NCI-H1092 (cell line): ENCODE measurements around the gene FDPS.

ENCODE experiments used
- DNase-seq: peaks from one replicate; lab custom pipeline; 2025; lab: John Stamatoyannopoulos, UW

Gene FDPS

DNA sequence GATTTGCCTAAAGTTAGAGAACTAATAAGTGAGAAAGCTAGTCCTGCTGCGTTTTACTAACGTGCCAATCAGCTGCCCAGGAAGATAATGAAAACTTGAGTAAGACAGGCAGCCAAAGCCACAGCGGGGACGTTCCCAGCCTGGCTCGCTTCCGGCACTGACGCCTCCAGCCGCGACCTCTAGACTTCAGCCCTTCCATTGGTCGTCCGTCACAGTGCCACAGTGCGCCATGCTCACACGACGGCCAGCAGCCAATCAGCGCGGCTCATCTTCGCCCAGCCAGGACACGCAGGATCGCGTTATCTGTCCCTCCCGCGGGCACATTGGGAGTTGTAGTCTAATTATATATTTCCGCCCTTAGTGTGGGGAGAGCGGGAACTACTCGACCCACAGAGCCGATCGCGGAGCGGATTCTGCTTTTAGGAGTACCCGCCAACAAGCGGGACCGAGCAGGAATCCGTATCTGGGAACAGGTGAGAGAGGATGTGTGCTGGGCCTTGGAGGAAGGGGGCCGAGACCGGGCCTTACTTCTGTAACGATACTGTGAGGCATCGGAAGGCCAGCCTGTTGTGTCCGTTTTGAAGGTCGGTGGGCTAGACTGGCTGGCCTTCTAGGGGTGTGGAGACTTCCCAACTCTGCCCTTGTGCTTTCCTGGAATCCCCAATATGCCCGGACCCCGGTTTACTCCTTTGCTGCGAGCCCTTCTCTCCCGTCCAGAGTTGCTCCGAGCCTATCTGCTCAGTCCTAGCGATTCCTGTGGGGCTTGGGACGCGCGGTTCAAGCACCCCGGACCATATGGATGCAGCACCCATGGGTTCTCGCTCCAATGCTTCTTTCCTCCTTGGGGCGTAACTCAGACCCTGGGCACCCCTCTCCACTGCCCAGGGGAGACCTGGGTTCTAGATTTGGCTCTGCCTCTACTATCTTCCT, at the start of gene FDPS:
Gene FDPS, plus strand, starts transcription at position 374 of the 930 bp plus-strand sequence. CDS start 924 bp downstream, outside the sequence.
- peak; percentile 99 for DNase-seq

DNA sequence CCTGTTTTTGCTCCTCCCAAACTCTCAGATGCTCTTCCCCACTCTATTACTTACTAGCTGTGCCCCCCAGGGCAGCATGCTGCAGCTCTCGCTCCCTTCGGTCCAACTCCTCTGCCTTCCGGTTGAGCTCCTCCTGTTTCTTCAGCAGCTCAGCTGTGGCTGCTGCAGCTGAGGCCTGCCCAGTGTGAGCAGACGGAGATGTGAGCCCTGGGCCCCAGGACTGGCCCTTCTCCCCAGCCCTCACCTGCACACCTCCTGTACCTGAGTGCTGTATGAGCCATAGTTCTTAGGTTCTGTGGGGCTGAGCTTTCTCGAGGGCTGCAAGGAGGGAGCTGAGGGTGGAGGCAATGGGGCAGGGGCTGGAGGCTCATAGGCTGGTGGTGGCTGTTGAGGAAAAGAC, 48.4 kb upstream of the FDPS start:
- DNase-seq = no peak

DNA sequence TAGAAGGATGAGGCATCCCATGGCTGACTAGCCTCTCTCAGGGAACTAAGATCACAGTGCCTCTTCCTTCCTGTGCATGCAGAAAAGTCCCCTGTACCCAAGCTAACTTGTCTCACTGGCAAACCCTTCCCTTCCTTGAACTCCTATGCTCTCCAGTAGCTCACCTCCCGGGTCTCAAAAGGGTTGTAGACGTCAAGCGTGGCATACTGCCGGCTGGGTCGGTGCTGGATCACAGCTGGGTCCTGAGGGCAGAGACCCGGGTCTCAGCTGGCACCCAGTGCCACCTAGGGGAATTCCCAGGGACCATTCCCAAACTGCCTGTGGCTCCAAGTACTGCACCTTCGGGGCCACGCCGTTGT, 47.2 kb upstream of the FDPS start:
- DNase-seq = no peak

DNA sequence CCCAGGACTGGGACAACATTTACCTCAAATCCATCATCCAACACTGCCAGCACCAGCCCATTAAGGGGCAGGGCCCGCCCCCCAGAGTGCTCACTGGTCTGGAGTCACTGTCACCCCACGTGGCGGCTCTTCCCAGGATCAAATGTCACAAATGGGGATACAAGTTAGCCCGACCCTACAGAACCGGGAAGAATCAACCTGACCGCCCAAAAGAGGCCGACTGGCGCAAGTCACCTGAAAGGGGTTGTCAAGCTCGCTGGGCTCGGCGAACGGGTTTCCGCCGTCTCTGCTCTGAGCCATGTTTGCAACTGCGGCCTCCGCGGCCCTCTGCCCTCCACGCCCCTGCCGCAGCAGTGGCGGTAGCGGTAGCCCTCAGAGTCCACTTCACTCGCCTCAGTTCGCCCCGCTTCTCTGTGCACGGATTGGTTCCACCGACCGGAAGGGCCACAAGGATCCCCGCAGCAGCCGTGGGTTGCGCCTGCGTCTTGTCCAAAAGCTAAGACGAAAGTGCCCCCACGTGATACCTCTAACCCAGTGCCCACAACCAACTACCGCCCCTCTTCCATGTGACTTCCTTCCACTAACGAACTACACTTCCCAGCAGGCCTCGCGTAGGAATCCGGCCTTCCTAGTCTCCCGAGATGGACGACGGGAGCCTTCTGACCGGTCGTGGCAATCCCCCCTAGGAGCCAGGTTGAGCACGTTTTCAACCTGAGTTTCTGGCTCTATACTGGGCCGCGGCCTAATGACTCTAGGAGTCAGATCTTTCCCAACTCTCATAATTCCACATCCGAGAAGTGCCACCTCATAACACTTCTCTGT, 46.6 kb upstream of the FDPS start, which contains the start of gene SCAMP3:
Gene SCAMP3, minus strand, starts transcription at position 509 of the 822 bp plus-strand sequence. Its CDS starts 209 bp downstream, at position 300.
- DNase-seq = peak; percentile 98

DNA sequence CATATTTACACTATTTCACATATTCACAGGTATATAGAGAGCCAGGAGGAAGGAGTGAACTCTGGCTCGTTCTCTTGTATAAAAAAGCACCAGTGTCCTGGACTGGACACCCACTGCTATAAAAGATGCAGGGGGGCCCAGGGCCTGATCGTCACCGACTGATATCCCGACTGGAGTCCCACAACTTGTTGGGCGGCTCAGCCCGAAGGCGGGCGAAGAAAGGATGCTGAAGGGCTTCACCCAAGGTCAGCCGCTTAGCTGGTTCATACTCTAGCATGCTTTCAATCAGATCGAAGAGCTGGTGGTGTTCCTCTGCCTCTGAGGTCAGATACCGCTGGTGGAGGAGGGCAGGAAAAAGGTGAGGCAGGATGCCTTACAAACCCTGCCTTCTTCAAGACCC, 45.6 kb upstream of the FDPS start:
- no peak for DNase-seq

DNA sequence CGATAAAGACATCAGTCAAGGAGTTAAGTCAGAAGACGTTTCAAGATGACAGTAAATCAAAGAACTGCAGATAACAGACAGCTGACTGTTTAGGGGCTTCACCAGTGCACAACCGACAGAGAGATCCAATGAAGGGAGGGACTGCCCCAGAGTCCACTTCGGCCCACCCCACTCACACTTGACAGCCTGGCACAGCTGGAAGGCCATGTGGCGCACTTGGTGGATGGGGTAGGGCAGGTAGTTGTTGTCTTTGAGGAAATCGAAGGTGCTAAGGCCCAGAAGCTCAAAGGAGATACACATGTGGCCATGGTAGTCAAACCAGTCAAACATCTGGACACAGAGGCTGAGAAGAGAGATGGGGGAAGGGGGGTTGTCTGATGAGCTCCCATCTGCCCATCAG, 42.1 kb upstream of the FDPS start:
- DNase-seq = no peak

DNA sequence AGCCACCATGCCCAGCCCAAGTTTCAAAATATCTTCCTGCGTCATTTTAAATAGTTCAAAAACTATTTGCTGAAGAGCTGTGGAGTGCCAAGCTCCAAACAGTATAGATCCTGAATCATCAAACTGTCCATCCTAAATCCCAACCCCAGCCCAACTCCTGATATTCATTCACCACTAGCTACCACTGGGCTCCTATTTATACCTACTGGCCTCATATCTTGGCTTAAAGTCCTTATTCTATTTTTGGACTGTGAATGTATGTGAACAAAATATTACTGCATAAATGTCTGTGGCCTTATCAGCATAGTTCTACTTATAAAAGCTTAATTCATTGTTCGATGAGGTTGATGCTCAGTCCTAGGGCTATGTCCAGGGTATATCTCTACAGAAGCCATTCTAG, 41.3 kb upstream of the FDPS start:
- no peak for DNase-seq

DNA sequence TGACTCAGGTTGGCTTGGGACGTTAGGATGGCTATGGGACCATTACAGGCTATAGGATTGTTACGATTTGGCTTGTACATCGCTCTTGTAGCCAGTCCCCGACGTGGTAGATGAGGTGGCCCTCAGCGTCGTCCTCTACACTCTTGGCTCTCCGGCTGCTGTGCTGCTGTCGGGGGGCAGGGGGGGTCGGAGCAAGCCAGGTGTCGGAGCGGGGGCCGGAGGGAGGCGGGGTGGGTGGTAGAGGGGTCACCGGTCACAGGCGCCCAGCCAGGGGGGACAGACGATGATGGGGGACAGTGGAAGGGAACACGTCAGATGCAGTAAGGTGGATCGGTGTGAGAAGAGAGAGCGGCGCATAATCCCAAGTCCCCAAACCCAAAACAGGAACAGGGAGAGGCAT, 40.0 kb upstream of the FDPS start:
- DNase-seq = no peak

DNA sequence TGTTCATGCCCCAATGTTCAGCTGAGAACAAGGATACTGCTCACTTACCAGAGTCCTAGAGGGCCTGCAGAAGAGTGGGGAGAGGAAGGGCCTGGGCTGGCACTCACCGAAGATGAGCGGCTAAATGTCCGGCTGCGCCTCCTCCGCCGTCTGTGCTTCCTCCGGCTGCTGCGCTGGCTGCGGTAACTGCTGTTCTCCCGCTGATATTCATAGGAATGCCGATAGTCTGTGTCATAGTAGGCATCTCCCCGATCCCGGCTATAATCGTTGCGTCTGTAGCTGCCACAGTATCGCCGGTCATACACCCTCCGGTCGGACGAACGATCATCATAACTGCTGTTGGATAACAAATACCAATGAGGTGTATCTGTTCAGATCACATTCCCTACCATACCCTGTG, 39.3 kb upstream of the FDPS start:
- DNase-seq = no peak

DNA sequence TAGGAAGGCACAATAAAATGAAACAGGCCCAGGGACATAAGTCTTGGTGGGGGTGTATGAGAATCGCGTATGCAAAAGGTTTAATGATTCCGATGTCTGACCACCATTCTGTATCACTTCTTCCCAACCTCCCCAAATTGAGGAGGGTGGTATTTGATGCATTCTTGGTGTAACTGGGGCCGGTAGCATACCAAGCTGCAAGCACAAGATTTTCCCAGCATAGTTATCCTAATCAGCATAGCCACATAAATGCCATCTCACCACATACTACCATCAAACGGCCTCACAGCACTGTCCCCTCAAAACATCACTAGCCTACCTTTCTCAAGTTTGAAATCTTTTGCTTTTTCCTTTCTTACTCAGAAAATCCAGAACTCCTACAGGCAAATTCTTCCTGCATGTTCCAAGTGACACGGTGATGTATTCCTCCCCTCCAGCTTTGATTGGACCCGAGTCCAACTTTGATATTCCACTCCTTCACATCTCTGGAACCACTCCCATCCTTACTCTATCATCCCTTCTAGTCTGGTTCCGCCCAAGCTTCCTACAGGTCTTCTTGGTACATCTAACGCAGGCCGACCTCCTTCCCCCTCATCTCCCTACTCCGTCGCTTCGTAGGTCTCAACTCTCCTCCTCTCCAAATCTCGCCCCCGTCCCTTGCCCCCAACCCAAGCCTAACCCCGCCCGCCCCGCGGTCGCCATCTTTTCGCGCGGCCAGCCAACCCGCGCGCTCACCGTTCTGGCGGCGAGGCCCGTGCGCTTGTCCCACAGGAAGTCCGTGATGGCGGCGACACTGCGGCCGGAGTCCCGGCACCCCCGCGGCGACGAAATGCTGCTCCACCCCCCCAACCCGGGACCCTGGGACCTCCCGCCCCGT, 36.0 kb upstream of the FDPS start:
- DNase-seq = peak; percentile 71

DNA sequence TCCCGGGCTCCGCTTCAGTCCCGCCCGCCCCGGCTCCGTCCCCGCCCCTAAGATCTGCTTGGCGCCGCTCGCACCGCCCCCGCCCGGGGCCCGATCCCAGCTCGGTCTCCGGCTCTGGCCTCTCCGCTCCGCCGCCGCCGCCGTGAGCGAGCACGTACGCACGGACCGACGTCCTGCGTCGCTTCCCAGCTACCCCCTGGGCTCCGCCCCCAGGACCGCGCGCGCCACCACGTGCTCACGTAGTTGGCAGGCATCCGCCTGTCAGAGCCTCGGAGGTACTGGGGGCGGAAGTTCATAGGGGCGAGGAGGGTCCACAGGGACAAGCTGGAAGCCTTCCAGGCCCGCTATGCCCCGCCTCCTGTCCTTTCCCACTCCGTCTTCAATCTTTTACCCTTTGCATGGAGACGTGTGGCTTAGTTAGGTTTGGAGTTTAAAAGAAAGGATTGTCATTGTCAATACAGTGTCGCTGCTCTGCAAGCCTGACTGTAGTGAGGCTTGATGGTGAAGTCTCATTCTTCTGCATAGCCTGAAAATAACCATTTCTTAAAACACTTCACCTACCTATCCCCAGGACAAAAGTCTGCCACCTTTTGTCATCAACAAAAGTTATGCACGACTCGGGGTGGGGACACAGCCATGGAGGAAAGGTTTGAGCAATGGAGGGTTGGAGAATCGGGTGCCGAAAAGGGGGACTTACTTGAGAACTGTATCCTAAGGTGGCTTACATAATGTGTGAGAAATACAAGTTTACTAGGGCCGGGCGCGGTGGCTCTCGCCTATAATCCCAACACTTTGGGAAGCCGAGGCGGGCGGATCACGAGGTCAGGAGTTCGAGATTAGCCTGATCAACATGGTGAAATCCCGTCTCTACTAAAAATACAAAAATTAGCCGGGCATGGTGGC, 35.1 kb upstream of the FDPS start, which contains the start of gene CLK2:
Gene CLK2, minus strand, starts transcription at position 162 of the 903 bp plus-strand sequence. CDS start 2,527 bp downstream, outside the sequence.
- peak; percentile 98 for DNase-seq

DNA sequence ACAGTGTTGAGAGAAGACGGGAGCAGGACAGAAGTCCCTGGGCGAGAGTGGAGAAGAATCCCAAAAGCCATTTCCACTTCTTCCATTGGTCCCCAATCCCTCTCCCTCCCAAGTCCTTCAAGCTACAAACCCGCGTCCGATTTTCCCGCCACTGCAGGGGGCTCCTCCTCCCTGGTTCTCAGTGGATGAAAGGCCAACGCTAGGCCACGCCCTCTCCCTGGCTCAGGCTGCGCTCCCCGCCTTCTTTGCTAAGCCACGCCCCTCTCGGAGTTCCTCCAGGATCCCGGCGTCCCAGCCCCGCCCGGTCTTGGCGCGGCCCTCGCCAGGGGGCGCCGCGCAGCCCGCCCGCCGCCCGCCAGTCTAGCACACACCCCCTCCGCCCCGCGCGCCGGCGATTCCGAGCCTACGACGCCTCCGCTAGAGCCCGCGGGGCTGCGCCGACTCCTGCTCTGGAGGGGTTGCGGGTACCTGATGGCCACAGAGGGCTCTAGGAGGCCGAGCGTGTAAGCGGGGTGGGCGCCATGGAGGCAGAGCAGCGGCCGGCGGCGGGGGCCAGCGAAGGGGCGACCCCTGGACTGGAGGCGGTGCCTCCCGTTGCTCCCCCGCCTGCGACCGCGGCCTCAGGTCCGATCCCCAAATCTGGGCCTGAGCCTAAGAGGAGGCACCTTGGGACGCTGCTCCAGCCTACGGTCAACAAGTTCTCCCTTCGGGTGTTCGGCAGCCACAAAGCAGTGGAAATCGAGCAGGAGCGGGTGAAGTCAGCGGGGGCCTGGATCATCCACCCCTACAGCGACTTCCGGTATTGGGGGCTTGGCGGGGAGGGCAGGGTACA, 31.4 kb upstream of the FDPS start, which contains the start of gene HCN3:
Gene HCN3, plus strand, starts transcription at position 394 of the 832 bp plus-strand sequence. Its CDS starts 128 bp downstream, at position 522.
- peak; percentile 99 for DNase-seq

DNA sequence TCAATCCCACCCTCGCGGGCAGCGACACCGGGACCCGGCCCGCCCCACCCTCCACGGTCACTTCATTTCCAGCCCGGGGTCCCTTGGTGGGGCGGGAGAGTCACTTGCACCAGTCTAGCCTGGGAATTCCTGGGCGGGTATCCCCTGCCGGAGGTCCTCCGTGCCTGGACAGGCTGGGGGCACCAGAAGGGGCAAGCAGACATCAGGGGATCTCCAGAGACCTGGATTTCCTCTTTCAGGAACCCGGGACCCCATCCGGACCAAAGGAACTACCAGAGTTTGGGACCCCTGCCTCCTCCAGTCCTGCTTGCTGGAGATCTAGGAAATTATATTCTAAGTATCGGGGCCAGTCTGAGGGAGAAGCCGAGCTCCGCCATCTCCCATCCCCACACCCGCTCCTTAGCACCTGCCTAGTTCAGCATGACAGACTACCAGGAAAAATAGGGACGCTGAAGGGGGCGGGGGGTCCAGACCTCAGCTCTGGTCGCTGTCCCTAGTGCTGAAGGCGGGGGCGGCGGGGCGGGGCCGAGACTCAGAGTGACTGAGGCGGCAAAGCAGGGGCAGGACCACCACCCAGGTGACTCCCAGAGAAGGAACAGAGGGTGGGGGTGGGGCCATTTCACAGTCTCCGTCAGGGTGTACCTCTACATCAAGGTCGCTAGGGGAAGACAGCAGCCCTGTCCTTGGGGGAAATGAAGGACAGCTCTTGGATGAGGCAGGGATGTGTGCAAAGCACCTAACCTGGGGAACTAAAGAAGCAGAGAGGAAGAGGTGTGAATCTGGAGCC, 30.6 kb upstream of the FDPS start:
- peak; percentile 73 for DNase-seq

DNA sequence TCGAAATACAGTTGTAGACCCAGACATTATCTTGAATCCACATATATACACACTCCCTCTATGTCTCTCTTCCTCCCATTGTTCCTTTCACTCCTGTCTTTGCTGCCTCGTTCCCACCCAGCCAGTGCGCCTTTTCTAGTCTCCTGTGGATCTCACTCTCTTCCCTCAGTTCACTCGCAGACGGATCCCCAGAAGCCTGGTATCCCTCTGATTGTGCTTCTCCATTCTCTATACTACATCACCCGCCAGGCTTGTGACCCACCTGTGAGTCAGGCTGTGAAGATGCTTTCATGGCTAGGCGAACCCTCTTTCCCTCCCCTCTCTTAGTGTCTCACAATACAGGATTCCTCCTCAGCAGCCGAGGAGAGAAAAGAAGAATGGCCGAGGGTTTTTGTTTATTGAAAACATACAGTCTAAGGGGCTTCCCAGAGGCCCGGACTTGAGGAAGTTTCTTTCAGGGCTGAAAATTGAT, 29.9 kb upstream of the FDPS start:
- DNase-seq = no peak

DNA sequence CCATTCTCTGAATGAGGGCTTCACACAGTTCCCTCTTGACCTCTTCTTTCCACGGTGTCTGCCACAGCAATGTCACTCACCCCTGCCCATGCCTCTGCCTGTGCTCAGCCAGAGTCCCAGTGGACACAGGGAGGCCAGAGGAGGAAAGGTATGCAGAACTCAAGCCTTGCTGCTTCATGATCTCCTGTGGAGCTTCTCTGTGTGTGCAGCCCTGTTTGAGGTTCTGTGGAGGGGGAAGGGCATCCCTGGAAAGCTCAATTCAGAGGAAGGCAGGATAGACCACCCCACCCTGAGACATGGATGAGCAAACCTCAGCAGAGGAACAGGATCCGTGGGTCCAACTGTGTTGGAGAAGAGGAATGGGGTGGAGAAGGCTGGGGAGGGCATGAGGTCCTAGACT, 29.4 kb upstream of the FDPS start:
- no peak for DNase-seq

DNA sequence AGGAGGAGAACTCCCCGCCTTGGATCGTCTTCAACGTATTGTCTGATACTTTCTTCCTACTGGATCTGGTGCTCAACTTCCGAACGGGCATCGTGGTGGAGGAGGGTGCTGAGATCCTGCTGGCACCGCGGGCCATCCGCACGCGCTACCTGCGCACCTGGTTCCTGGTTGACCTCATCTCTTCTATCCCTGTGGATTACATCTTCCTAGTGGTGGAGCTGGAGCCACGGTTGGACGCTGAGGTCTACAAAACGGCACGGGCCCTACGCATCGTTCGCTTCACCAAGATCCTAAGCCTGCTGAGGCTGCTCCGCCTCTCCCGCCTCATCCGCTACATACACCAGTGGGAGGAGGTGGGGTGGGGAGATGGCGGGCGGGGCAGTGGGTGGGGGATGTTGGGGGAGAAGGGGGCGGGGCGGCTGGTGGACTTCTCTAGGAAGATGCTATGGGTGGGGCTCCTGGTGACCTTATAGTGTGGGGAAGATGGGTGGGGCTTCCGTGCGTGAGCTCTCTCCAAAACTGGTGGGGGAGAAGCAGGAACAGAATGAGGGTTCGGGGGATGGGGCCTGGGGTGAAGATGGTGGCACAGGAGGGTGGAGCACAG, 26.1 kb upstream of the FDPS start:
- no peak for DNase-seq

DNA sequence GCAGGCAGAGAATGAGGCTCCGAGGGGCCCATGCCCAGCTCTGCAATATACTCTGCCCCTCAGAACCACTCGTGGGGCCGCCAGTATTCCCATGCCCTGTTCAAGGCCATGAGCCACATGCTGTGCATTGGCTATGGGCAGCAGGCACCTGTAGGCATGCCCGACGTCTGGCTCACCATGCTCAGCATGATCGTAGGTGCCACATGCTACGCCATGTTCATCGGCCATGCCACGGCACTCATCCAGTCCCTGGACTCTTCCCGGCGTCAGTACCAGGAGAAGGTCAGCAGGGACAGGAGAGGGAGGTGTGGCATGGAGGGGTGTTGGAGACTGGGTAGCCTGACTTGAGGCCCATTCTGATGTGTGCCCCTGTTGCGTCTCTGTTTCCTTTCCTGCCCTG, 24.2 kb upstream of the FDPS start:
- no peak for DNase-seq

DNA sequence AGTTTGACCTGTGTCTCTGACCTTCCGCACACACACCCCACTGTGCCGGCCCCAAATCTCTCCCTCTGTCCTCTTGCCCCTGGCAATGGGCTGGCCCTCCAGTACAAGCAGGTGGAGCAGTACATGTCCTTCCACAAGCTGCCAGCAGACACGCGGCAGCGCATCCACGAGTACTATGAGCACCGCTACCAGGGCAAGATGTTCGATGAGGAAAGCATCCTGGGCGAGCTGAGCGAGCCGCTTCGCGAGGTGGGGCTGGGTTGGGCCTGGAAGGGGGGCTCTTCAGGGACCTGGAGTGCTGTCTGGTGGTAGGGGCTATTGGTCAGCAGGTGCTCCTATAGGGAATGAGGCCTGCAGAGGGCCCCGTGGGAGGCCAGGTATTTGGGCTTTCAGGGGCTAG, 23.6 kb upstream of the FDPS start:
- no peak for DNase-seq
